GM12872 (cell line): ENCODE results near the gene OPRD1.

Source experiments
- TF ChIP-seq, protein P1 (sequence below): IDR thresholded peaks from 3 replicates; pipeline ENCODE4 v1.5.1; 2011; ENCODE audit warnings: low read depth, mild to moderate bottlenecking, low read length, moderate library complexity; ENCODE audit not compliant: insufficient read depth

Gene OPRD1

DNA sequence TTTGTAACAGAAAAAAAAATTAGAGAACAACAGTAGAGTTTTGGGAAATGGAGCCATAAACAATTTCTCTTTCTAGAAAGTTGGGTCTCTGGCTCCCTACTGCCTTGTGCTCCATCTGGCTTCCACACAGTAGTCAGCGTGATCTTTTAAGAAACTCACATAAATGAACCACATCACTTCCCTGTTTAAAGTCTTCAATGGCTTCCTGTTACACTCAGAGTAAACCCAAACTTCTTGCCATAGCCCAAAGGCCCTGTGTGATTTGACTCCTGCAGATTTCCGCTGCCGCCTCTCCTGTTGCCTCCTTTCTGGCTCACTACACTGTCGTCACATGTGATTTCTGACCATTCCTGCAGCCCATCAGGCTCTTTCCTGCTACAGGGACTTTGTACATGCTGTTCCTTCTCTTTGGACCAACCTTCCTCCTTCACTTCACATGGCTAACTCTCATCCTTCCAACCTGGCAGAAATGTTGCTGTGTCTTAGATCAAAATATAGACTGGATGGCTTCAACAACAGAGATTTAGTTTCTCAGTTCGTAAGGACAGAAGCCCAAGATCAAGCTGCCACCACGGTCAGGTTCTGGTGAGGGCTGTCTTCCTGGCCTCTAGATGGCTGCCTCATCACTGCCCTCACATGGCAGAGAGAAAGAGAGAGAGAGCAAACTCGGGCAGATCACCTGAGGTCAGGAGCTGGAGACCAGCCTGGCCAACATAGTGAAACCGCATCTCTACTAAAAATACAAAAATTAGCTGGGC is 34.0 kb downstream of the OPRD1 start:
- TF ChIP-seq, protein P1, sequence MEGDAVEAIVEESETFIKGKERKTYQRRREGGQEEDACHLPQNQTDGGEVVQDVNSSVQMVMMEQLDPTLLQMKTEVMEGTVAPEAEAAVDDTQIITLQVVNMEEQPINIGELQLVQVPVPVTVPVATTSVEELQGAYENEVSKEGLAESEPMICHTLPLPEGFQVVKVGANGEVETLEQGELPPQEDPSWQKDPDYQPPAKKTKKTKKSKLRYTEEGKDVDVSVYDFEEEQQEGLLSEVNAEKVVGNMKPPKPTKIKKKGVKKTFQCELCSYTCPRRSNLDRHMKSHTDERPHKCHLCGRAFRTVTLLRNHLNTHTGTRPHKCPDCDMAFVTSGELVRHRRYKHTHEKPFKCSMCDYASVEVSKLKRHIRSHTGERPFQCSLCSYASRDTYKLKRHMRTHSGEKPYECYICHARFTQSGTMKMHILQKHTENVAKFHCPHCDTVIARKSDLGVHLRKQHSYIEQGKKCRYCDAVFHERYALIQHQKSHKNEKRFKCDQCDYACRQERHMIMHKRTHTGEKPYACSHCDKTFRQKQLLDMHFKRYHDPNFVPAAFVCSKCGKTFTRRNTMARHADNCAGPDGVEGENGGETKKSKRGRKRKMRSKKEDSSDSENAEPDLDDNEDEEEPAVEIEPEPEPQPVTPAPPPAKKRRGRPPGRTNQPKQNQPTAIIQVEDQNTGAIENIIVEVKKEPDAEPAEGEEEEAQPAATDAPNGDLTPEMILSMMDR: peak; percentile 36; the same call in 1 of the 3 replicates

- TF ChIP-seq, protein P1: no peak
These were observed 36.4 kb downstream of the OPRD1 start for GRCh38 chr1:28848416-28848815.

- TF ChIP-seq, protein P1: no peak
These were observed 41.2 kb downstream of the OPRD1 start for GRCh38 chr1:28853093-28853742.

DNA sequence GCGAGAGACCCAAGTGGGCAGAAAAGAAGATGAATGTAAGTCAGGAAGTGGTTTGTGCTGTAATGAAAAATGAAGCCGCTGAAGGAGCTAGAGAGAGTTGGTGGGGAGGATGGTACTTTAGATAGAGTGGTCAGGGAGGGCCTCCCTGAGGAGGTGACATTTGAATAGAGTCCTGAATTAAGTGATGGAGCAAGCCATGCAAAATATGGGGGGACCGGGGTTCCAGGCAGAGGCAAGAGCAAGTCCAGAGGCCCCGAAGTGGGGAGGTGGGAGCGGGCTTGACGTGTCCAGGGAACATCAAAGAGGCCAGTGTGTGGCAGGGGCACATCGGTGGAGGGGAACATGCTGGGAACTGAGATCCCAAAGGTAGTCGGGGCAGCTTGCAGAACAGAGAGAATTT is 43.1 kb downstream of the OPRD1 start:
- TF ChIP-seq, protein P1: no peak

GRCh38 chr1:28855469-28855951 is 43.5 kb downstream of the OPRD1 start:
- TF ChIP-seq, protein P1: no peak

DNA sequence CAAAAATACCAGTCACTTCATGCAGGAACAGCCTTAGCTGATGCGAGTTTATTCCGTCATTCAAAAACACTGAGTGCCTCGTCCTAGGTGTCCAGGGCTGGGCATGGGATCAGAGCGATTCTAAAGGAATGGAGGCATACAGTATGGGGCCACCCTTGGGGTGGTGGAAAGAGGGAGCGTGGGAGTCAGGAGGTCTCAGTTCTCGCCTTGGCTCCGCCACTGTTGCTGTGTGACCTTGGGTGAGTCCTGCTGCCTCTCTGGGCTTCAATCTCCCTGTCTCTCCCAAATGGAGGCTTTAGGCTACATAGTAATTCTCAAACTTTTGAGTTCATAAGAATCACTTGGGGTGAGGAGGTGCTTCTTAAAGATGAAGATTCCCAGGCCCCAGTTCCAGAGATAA is 44.0 kb downstream of the OPRD1 start:
- TF ChIP-seq, protein P1: no peak

GRCh38 chr1:28860332-28861073 is 48.5 kb downstream of the OPRD1 start:
- TF ChIP-seq, protein P1: no peak
